Measurements from ENCODE around the gene PRKACA.

PRKACA gene

DNA sequence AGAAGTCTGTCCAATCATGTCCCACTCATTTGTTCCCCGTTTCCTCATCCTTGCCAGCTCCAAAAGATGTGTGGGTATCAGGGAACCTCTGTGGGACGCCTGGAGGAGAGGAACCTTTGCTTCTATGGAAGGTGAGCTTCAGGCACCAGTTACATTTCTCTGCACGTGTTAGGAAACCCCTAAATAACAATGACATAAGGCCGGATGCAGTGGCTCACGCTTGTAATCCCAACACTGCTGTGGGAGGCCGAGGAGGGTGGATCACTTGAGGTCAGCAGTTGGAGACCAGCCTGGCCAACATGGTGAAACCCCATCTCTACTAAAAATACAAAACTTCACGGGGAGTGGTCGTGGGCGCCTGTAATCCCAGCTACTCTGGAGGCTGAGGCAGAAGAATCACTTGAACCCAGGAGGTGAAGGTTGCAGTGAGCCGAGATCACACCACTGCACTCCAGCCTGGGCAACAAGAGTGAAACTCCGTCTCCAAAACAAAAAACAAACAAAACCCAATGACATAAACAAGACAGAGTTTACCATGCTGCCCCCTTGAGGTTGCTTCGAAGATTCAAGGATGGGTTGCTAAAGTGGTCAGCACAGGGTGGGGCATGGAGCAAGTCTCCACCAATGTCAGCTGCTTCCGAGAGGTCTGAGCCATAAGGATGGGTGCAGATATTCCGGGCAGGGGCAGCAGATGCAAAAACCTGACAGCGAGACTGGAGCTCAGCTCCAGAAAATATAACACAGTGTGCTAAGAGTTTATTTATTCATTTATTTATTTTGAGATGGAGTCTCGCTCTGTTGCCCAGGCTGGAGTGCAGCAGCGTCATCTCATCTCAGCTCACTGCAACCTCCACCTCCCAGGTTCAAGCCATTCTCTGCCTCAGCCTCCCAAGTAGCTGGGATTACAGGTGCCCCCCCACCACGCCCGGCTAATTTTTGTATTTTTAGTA, 74.6 kb downstream of the PRKACA start:
- DNase-seq (ENCODE audit: low read depth) = peak; percentile 31

Measured in CMK (cell line).